Caco-2 (cell line): ENCODE data around the gene DOCK10. TPM values are rescaled to one million over a fixed set of nuclear protein-coding genes. Genes with fewer than 3 reads are reported as not detected.
"Not testable (repeated sequence)": the region's sequence is repeated elsewhere in the genome, so short reads cannot be mapped to it uniquely, and the experiment has no call there.

Source experiments
- BruUV-seq: library from RNA; stranded (reverse); fragments of 400-500 nt; replicated peaks from 2 replicates; lab custom pipeline; 2021; lab: Mats Ljungman, UMichigan
- CTCF ChIA-PET: fragments of 300-600 bp; sonication (Branson Sonifier 250); formaldehyde crosslinking; loops from one replicate; lab custom pipeline; 2022; ENCODE audit warnings: antibody characterized with exemption; lab: Charles Lee
- POLR2A ChIA-PET: fragments of 300-600 bp; sonication (Branson Sonifier 250); formaldehyde crosslinking; loops from one replicate; lab custom pipeline; 2022; ENCODE audit warnings: antibody characterized with exemption; lab: Charles Lee
- DNase-seq, 2 experiments: peaks; one replicate each; pipeline versions ENCODE4 v3.0.0 to v3.0.0-alpha.2; 2020 to 2022
- H3K27me3 ChIP-seq: replicated peaks from 2 replicates; pipeline ENCODE4 v1.6.0; 2011; ENCODE audit warnings: low read length; ENCODE audit not compliant: control insufficient read depth, insufficient read depth
- H3K36me3 ChIP-seq: 2 replicates; pipeline ENCODE4 v1.5.1; 2011; ENCODE audit warnings: low read length; ENCODE audit not compliant: control insufficient read depth, insufficient read depth
- H3K4me1 ChIP-seq: fragments of 250-450 bp; sonication (Bioruptor Pico); 2 replicates; pipeline ENCODE4 v1.5.1; 2020; ENCODE audit warnings: mild to moderate bottlenecking
- H3K4me3 ChIP-seq: 2 replicates; pipeline ENCODE4 v1.5.1; 2011; ENCODE audit warnings: low read depth, mild to moderate bottlenecking, control low read depth, low read length
- H3K9me3 ChIP-seq: fragments of 250-450 bp; sonication (Bioruptor Pico); 2 replicates; pipeline ENCODE4 v1.5.1; 2020; ENCODE audit warnings: mild to moderate bottlenecking, moderate library complexity
- H3K27ac Mint-ChIP-seq: one replicate; pipeline ENCODE4 v1.8.0; 2022; ENCODE audit warnings: mixed read lengths; ENCODE audit not compliant: unreplicated experiment
- H3K27me3 Mint-ChIP-seq: one replicate; pipeline ENCODE4 v1.8.0; 2022; ENCODE audit warnings: mixed read lengths; ENCODE audit not compliant: insufficient read depth, unreplicated experiment
- H3K36me3 Mint-ChIP-seq: one replicate; pipeline ENCODE4 v1.8.0; 2022; ENCODE audit warnings: mild to moderate bottlenecking, mixed read lengths; ENCODE audit not compliant: insufficient read depth, unreplicated experiment
- H3K4me1 Mint-ChIP-seq: one replicate; pipeline ENCODE4 v1.8.0; 2022; ENCODE audit warnings: low read depth, mixed read lengths; ENCODE audit not compliant: unreplicated experiment
- H3K4me3 Mint-ChIP-seq: one replicate; pipeline ENCODE4 v1.8.0; 2022; ENCODE audit warnings: mild to moderate bottlenecking, moderate library complexity, mixed read lengths; ENCODE audit not compliant: unreplicated experiment
- H3K9me3 Mint-ChIP-seq: one replicate; pipeline ENCODE4 v1.8.0; 2022; ENCODE audit warnings: mixed read lengths; ENCODE audit not compliant: unreplicated experiment
- intact Hi-C: fragments of 100-400 bp; cut with micrococcal nuclease; formaldehyde crosslinking; loops from one replicate; pipeline ENCODE4 v1.10.0; 2022; ENCODE audit not compliant: unreplicated experiment
- total RNA-seq: library from RNA; stranded (reverse); gene quantifications from 2 replicates; pipeline ENCODE4 v1.2.3, GENCODE V29; 2022
- TF ChIP-seq, protein P1 (sequence below), 2 experiments: fragments of 200-600 bp in 1 of 2; IDR thresholded peaks; 1 replicate in 1 of 2; 2 replicates in 1 of 2; pipeline versions ENCODE4 v1.5.1 to v1.8.0; 2011 to 2022; ENCODE audit warnings: antibody characterized with exemption in 1 of 2, control low read depth in 1 of 2, inconsistent platforms in 1 of 2, low read depth in 1 of 2, low read length in 1 of 2, mild to moderate bottlenecking in 1 of 2, moderate library complexity in 1 of 2; ENCODE audit not compliant: insufficient read depth in 1 of 2, severe bottlenecking in 1 of 2, unreplicated experiment in 1 of 2

DOCK10 gene
- total RNA-seq, 1 experiment from 2014 or later, result not detected

DNA sequence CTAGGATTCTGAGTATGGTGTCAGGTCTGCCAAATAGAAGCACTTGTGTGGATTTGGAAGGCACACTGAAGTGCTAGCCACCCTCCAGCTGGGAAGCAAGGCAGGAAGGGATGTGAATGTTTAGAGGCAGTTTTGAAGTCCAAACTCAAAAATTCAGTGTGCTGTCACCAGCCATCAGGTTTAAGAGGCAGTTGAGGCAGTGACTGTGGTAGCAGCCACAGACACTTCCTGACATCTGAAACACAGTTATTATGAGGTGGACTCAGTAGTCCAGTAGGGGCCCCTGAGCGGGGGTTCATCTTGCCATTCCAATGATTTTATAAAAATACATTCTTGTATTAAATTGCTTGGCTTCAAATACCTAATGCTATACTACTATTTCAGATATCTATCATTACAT lies 13.4 kb upstream of the DOCK10 start:
- BruUV-seq, result no TSS peak
- ChIA-PET POLR2A (no interaction called here), CTCF (no interaction called here)
- TF ChIP-seq, protein P1, sequence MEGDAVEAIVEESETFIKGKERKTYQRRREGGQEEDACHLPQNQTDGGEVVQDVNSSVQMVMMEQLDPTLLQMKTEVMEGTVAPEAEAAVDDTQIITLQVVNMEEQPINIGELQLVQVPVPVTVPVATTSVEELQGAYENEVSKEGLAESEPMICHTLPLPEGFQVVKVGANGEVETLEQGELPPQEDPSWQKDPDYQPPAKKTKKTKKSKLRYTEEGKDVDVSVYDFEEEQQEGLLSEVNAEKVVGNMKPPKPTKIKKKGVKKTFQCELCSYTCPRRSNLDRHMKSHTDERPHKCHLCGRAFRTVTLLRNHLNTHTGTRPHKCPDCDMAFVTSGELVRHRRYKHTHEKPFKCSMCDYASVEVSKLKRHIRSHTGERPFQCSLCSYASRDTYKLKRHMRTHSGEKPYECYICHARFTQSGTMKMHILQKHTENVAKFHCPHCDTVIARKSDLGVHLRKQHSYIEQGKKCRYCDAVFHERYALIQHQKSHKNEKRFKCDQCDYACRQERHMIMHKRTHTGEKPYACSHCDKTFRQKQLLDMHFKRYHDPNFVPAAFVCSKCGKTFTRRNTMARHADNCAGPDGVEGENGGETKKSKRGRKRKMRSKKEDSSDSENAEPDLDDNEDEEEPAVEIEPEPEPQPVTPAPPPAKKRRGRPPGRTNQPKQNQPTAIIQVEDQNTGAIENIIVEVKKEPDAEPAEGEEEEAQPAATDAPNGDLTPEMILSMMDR (IDR thresholded peaks at IDR 0.05; ENCODE audit: insufficient read depth in 1 of 2, low read depth in 1 of 2, low read length in 1 of 2, severe bottlenecking in 1 of 2, unreplicated experiment in 1 of 2), result no peak
- DNase-seq, result no peak
- Histone ChIP-seq H3K9me3 (no peaks in the 10 kb centered on the region), H3K4me3 (no peak overlapping the region), H3K4me1 (no peaks in the 10 kb centered on the region), H3K36me3 (no peaks in the 10 kb centered on the region), H3K27me3 (no peaks in the 10 kb centered on the region)
- Mint-ChIP-seq H3K27ac (no peak overlapping the region), H3K4me1 (no peaks in the 10 kb centered on the region), H3K27me3 (no peaks in the 10 kb centered on the region), H3K9me3 (no peaks in the 10 kb centered on the region), H3K36me3 (no peaks in the 10 kb centered on the region), H3K4me3 (no peak overlapping the region)
- intact Hi-C loops, result no loop called here

DNA sequence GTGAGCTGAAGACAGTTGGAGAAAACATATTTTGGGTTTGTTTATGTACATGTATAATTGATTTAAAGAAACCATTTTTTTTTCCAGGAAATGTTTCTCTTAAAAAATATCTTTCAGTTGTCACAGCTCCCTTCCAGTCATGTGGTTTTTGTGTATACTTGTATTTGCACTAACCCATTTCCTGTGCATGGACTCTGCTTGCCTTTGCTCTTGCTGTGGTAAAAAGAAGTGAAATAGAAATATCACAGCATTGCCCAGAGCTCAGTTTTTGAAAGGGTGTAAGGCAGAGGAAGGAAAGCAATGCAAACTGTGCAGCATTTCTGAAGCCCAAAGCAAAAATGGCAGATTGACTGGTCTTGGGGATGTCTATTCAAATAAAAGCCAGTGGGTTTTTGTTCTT lies 10.4 kb upstream of the DOCK10 start:
- DNase-seq, result no peak
- H3K27ac Mint-ChIP-seq, result no peak overlapping the region
- intact Hi-C loops, result no loop called here
- CTCF ChIA-PET, result no interaction called here
- no peaks in the 10 kb centered on the region for H3K9me3 Mint-ChIP-seq
- Histone ChIP-seq H3K4me1 (no peaks in the 10 kb centered on the region), H3K36me3 (no peaks in the 10 kb centered on the region), H3K4me3 (no peak overlapping the region), H3K9me3 (no peaks in the 10 kb centered on the region), H3K27me3 (no peaks in the 10 kb centered on the region)
- POLR2A ChIA-PET, result no interaction called here
- BruUV-seq, result no TSS peak
- no peaks in the 10 kb centered on the region for H3K36me3 Mint-ChIP-seq
- no peaks in the 10 kb centered on the region for H3K4me1 Mint-ChIP-seq
- no peak overlapping the region for H3K4me3 Mint-ChIP-seq
- no peaks in the 10 kb centered on the region for H3K27me3 Mint-ChIP-seq
- TF ChIP-seq, protein P1 (IDR thresholded peaks at IDR 0.05; ENCODE audit: insufficient read depth in 1 of 2, low read depth in 1 of 2, low read length in 1 of 2, severe bottlenecking in 1 of 2, unreplicated experiment in 1 of 2), result no peak

DNA sequence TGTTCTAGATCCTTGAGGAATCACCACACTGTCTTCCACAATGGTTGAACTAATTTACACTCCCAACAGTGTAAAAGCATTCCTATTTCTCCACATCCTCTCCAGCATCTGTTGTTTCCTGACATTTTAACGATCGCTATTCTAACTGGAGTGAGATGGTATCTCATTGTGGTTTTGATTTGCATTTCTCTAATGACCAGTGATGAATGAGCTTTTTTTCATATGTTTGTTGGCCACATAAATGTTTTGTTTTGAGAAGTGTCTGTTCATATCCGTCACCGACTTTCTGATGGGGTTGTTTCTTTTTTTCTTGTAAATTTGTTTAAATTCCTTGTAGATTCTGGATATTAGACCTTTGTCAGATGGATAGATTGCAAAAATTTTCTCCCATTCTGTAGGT lies 5.2 kb upstream of the DOCK10 start:
- BruUV-seq, H3K4me1 Mint-ChIP-seq, H3K9me3 Mint-ChIP-seq, H3K4me1 ChIP-seq, POLR2A ChIA-PET, H3K27me3 Mint-ChIP-seq, DNase-seq, H3K36me3 Mint-ChIP-seq, H3K4me3 Mint-ChIP-seq, H3K27ac Mint-ChIP-seq, intact Hi-C loops, H3K27me3 ChIP-seq, CTCF ChIA-PET, H3K9me3 ChIP-seq, H3K36me3 ChIP-seq, H3K4me3 ChIP-seq: not testable (repeated sequence)

DNA sequence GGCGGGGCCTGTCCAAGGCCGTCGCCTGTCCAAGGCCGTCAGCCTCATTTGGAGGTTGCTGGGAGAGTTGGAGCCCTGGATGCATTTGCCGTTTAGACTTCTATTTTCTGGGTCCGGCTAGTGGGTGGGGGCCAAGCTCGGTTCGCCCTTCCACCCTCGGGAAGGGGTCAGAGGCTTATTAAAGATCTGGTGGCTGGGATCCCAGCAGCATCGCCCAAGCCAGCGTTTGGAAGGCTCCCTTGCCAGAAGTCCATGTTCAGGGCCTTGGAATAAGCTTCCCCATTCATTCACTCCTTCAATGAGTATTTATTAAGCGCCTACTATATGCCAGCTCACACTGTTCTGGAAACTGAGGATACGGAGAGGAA lies 516 bp upstream of the DOCK10 start:
- no peak for DNase-seq
- no peak overlapping the region for H3K4me3 ChIP-seq
- intact Hi-C loops, result no loop called here
- CTCF ChIA-PET, result no interaction called here
- TF ChIP-seq, protein P1 (IDR thresholded peaks at IDR 0.05; ENCODE audit: insufficient read depth in 1 of 2, low read depth in 1 of 2, low read length in 1 of 2, severe bottlenecking in 1 of 2, unreplicated experiment in 1 of 2), result no peak
- no peak overlapping the region for H3K27ac Mint-ChIP-seq
- H3K9me3 Mint-ChIP-seq, result no peaks in the 10 kb centered on the region
- peaks cover 2% of the 10 kb centered on the region for H3K27me3 ChIP-seq
- no peaks in the 10 kb centered on the region for H3K4me1 Mint-ChIP-seq
- H3K36me3 ChIP-seq, result no peaks in the 10 kb centered on the region
- H3K4me1 ChIP-seq, result no peaks in the 10 kb centered on the region
- H3K27me3 Mint-ChIP-seq, result peaks cover 19% of the 10 kb centered on the region
- H3K36me3 Mint-ChIP-seq, result no peaks in the 10 kb centered on the region
- H3K4me3 Mint-ChIP-seq, result no peak overlapping the region
- POLR2A ChIA-PET, result no interaction called here
- BruUV-seq, result no TSS peak
- no peaks in the 10 kb centered on the region for H3K9me3 ChIP-seq
